ENCODE data around the gene ADGRD1.

ADGRD1 gene

GRCh38 chr12:130998136-130998535, 44.4 kb downstream of the ADGRD1 start:
- no peaks in the 10 kb centered on the region for H3K79me2 ChIP-seq (ENCODE audit: insufficient read depth, low read length)
- H3K4me2 ChIP-seq (ENCODE audit: insufficient read depth, low read length): no peak overlapping the region
- H3K9me3 ChIP-seq (ENCODE audit: insufficient read depth, low read length, severe bottlenecking): no peaks in the 10 kb centered on the region
- DNase-seq (no peak), ATAC-seq (ENCODE audit: insufficient read depth, low read depth) (no peak)
- TF ChIP-seq EZH2 (IDR thresholded peaks at IDR 0.05; ENCODE audit: borderline replicate concordance, low read depth, low read length, severe bottlenecking): no peak
- TF ChIP-seq, protein P1, sequence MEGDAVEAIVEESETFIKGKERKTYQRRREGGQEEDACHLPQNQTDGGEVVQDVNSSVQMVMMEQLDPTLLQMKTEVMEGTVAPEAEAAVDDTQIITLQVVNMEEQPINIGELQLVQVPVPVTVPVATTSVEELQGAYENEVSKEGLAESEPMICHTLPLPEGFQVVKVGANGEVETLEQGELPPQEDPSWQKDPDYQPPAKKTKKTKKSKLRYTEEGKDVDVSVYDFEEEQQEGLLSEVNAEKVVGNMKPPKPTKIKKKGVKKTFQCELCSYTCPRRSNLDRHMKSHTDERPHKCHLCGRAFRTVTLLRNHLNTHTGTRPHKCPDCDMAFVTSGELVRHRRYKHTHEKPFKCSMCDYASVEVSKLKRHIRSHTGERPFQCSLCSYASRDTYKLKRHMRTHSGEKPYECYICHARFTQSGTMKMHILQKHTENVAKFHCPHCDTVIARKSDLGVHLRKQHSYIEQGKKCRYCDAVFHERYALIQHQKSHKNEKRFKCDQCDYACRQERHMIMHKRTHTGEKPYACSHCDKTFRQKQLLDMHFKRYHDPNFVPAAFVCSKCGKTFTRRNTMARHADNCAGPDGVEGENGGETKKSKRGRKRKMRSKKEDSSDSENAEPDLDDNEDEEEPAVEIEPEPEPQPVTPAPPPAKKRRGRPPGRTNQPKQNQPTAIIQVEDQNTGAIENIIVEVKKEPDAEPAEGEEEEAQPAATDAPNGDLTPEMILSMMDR (IDR thresholded peaks at IDR 0.05; ENCODE audit: borderline replicate concordance, extremely low read depth, low read length, poor library complexity, severe bottlenecking): no peak
- no peak overlapping the region for H3K4me3 ChIP-seq (ENCODE audit: low read depth in 1 of 2, low read length in 2 of 2)
- no peak overlapping the region for H2AFZ ChIP-seq (ENCODE audit: low read depth, low read length)
- H4K20me1 ChIP-seq (ENCODE audit: insufficient read depth, low read length): no peaks in the 10 kb centered on the region
- H3K9ac ChIP-seq (ENCODE audit: low read depth, low read length): no peak overlapping the region
- H3K4me1 ChIP-seq (ENCODE audit: insufficient read depth, low read length): no peaks in the 10 kb centered on the region
- H3K27ac ChIP-seq (ENCODE audit: low read length): no peak overlapping the region
- no peaks in the 10 kb centered on the region for H3K27me3 ChIP-seq (ENCODE audit: insufficient read depth, low read length, poor library complexity)
- no peaks in the 10 kb centered on the region for H3K36me3 ChIP-seq (ENCODE audit: insufficient read depth, low read length)

- no peak overlapping the region for H3K27ac ChIP-seq (ENCODE audit: low read length)
- H3K4me2 ChIP-seq (ENCODE audit: insufficient read depth, low read length): no peak overlapping the region
- no peak overlapping the region for H2AFZ ChIP-seq (ENCODE audit: low read depth, low read length)
These were observed 46.3 kb downstream of the ADGRD1 start for GRCh38 chr12:131000000-131000486.

DNA sequence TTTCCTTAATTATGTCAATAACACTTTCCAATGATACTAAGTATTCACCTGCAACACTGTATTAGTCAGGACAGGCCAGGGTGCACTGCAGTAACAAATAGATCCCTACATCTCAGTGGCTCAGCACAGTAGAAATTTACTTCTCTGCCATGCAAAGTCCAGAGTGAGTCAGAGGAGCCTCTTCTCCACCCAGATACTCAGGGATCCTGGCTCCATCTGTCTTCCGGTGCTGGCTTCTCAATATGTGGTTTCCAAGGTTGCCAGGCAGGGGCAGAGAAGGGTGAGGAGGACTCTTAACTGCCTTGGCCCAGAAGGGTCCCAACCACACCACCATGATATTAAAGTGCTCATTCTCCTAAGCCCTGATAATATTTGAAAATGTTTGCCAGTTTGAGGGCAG, 47.8 kb downstream of the ADGRD1 start:
- H3K9ac ChIP-seq (ENCODE audit: low read depth, low read length): no peak overlapping the region
- TF ChIP-seq, protein P1 (IDR thresholded peaks at IDR 0.05; ENCODE audit: borderline replicate concordance, extremely low read depth, low read length, poor library complexity, severe bottlenecking): no peak
- TF ChIP-seq EZH2 (IDR thresholded peaks at IDR 0.05; ENCODE audit: borderline replicate concordance, low read depth, low read length, severe bottlenecking): no peak
- no peaks in the 10 kb centered on the region for H3K4me1 ChIP-seq (ENCODE audit: insufficient read depth, low read length)
- no peaks in the 10 kb centered on the region for H3K9me3 ChIP-seq (ENCODE audit: insufficient read depth, low read length, severe bottlenecking)
- H3K27ac ChIP-seq (ENCODE audit: low read length): no peak overlapping the region
- H3K36me3 ChIP-seq (ENCODE audit: insufficient read depth, low read length): no peaks in the 10 kb centered on the region
- ATAC-seq (ENCODE audit: insufficient read depth, low read depth) (no peak), DNase-seq (no peak)
- no peak overlapping the region for H3K4me3 ChIP-seq (ENCODE audit: low read depth in 1 of 2, low read length in 2 of 2)
- H4K20me1 ChIP-seq (ENCODE audit: insufficient read depth, low read length): no peaks in the 10 kb centered on the region
- H2AFZ ChIP-seq (ENCODE audit: low read depth, low read length): no peak overlapping the region
- H3K4me2 ChIP-seq (ENCODE audit: insufficient read depth, low read length): no peak overlapping the region
- H3K27me3 ChIP-seq (ENCODE audit: insufficient read depth, low read length, poor library complexity): no peaks in the 10 kb centered on the region
- no peaks in the 10 kb centered on the region for H3K79me2 ChIP-seq (ENCODE audit: insufficient read depth, low read length)

More at GRCh38 chr12:131000000-131000486, 46.3 kb downstream of the ADGRD1 start:
- H3K9ac ChIP-seq (ENCODE audit: low read depth, low read length): no peak overlapping the region
- ATAC-seq (ENCODE audit: insufficient read depth, low read depth) (no peak), DNase-seq (no peak)
- no peaks in the 10 kb centered on the region for H4K20me1 ChIP-seq (ENCODE audit: insufficient read depth, low read length)
- H3K9me3 ChIP-seq (ENCODE audit: insufficient read depth, low read length, severe bottlenecking): no peaks in the 10 kb centered on the region
- no peaks in the 10 kb centered on the region for H3K79me2 ChIP-seq (ENCODE audit: insufficient read depth, low read length)
- no peak for TF ChIP-seq EZH2 (IDR thresholded peaks at IDR 0.05; ENCODE audit: borderline replicate concordance, low read depth, low read length, severe bottlenecking)
- TF ChIP-seq, protein P1 (IDR thresholded peaks at IDR 0.05; ENCODE audit: borderline replicate concordance, extremely low read depth, low read length, poor library complexity, severe bottlenecking): no peak
- H3K4me1 ChIP-seq (ENCODE audit: insufficient read depth, low read length): no peaks in the 10 kb centered on the region
- no peak overlapping the region for H3K4me3 ChIP-seq (ENCODE audit: low read depth in 1 of 2, low read length in 2 of 2)
- H3K36me3 ChIP-seq (ENCODE audit: insufficient read depth, low read length): no peaks in the 10 kb centered on the region
- no peaks in the 10 kb centered on the region for H3K27me3 ChIP-seq (ENCODE audit: insufficient read depth, low read length, poor library complexity)

GRCh38 chr12:131002216-131002631, 48.5 kb downstream of the ADGRD1 start:
- no peak overlapping the region for H3K4me2 ChIP-seq (ENCODE audit: insufficient read depth, low read length)
- no peak overlapping the region for H3K9ac ChIP-seq (ENCODE audit: low read depth, low read length)
- no peaks in the 10 kb centered on the region for H4K20me1 ChIP-seq (ENCODE audit: insufficient read depth, low read length)
- no peak overlapping the region for H3K4me3 ChIP-seq (ENCODE audit: low read depth in 1 of 2, low read length in 2 of 2)
- H3K9me3 ChIP-seq (ENCODE audit: insufficient read depth, low read length, severe bottlenecking): no peaks in the 10 kb centered on the region
- ATAC-seq (ENCODE audit: insufficient read depth, low read depth) (no peak), DNase-seq (no peak)
- no peaks in the 10 kb centered on the region for H3K36me3 ChIP-seq (ENCODE audit: insufficient read depth, low read length)
- no peak overlapping the region for H3K27ac ChIP-seq (ENCODE audit: low read length)
- no peak for TF ChIP-seq EZH2 (IDR thresholded peaks at IDR 0.05; ENCODE audit: borderline replicate concordance, low read depth, low read length, severe bottlenecking)
- TF ChIP-seq, protein P1 (IDR thresholded peaks at IDR 0.05; ENCODE audit: borderline replicate concordance, extremely low read depth, low read length, poor library complexity, severe bottlenecking): no peak
- no peaks in the 10 kb centered on the region for H3K4me1 ChIP-seq (ENCODE audit: insufficient read depth, low read length)
- no peaks in the 10 kb centered on the region for H3K27me3 ChIP-seq (ENCODE audit: insufficient read depth, low read length, poor library complexity)
- no peak overlapping the region for H2AFZ ChIP-seq (ENCODE audit: low read depth, low read length)
- H3K79me2 ChIP-seq (ENCODE audit: insufficient read depth, low read length): no peaks in the 10 kb centered on the region

Measured in DND-41 (cell line).